HEK293T (cell line): ENCODE data around the gene SLC35E4.

Experiments used
- CTCF ChIA-PET: fragments of 350-600 bp; formaldehyde crosslinking; extraction: SDS; loops from one replicate; lab custom pipeline; 2021; ENCODE audit warnings: antibody characterized with exemption, inconsistent platforms; lab: Yijun Ruan, JAX
- POLR2A ChIA-PET: fragments of 350-600 bp; formaldehyde crosslinking; extraction: SDS; loops from one replicate; lab custom pipeline; 2020; ENCODE audit warnings: antibody characterized with exemption, inconsistent platforms; lab: Yijun Ruan, JAX
- DNase-seq: peaks from one replicate; pipeline ENCODE4 v3.0.0; 2012; ENCODE audit warnings: mixed read lengths; ENCODE audit errors: extremely low spot score
- ARNT ChIP-seq: fragments of 450-650 bp; IDR thresholded peaks from 2 replicates; pipeline ENCODE4 v1.6.1; 2017; ENCODE audit warnings: mild to moderate bottlenecking
- BHLHE40 ChIP-seq: fragments of 450-650 bp; IDR thresholded peaks from 2 replicates; pipeline ENCODE4 v1.6.1; 2016; ENCODE audit warnings: mild to moderate bottlenecking, moderate library complexity, borderline replicate concordance
- CTBP1 ChIP-seq: fragments of 450-650 bp; IDR thresholded peaks from 2 replicates; pipeline ENCODE4 v1.6.1; 2016; ENCODE audit warnings: borderline replicate concordance
- ELF4 ChIP-seq: fragments of 450-650 bp; IDR thresholded peaks from 2 replicates; pipeline ENCODE4 v1.6.1; 2017; ENCODE audit warnings: antibody characterized with exemption
- FOXA1 ChIP-seq: fragments of 450-650 bp; IDR thresholded peaks from 2 replicates; pipeline ENCODE4 v1.6.1; 2016; ENCODE audit warnings: mild to moderate bottlenecking
- FOXK2 ChIP-seq: fragments of 450-650 bp; IDR thresholded peaks from 2 replicates; pipeline ENCODE4 v1.6.1; 2016; ENCODE audit warnings: mild to moderate bottlenecking
- FOXM1 ChIP-seq: fragments of 450-650 bp; IDR thresholded peaks from 2 replicates; pipeline ENCODE4 v1.6.1; 2017; ENCODE audit warnings: mild to moderate bottlenecking, borderline replicate concordance
- HDGF ChIP-seq: fragments of 450-650 bp; IDR thresholded peaks from 2 replicates; pipeline ENCODE4 v1.6.1; 2017; ENCODE audit warnings: antibody characterized with exemption, borderline replicate concordance
- L3MBTL2 ChIP-seq: fragments of 450-650 bp; conservative IDR thresholded peaks from 2 replicates; pipeline ENCODE4 v1.6.1; 2016; ENCODE audit warnings: mild to moderate bottlenecking
- LEF1 ChIP-seq: fragments of 450-650 bp; IDR thresholded peaks from 2 replicates; pipeline ENCODE4 v1.6.1; 2017; ENCODE audit warnings: mild to moderate bottlenecking, borderline replicate concordance
- NFRKB ChIP-seq: fragments of 450-650 bp; IDR thresholded peaks from 2 replicates; pipeline ENCODE4 v1.6.1; 2016; ENCODE audit warnings: mild to moderate bottlenecking, moderate library complexity
- SP1 ChIP-seq: fragments of 450-650 bp; IDR thresholded peaks from 2 replicates; pipeline ENCODE4 v1.6.1; 2017
- SUZ12 ChIP-seq: fragments of 450-650 bp; IDR thresholded peaks from 2 replicates; pipeline ENCODE4 v1.6.1; 2016; ENCODE audit warnings: mild to moderate bottlenecking
- TARDBP ChIP-seq: fragments of 450-650 bp; IDR thresholded peaks from 2 replicates; pipeline ENCODE4 v1.6.1; 2016
- ZNF384 ChIP-seq: fragments of 450-650 bp; IDR thresholded peaks from 2 replicates; pipeline ENCODE4 v1.6.1; 2016
- TF ChIP-seq, protein P1 (sequence below): fragments of 450-650 bp; IDR thresholded peaks from 2 replicates; pipeline ENCODE4 v1.6.1; 2016

Gene SLC35E4

DNA sequence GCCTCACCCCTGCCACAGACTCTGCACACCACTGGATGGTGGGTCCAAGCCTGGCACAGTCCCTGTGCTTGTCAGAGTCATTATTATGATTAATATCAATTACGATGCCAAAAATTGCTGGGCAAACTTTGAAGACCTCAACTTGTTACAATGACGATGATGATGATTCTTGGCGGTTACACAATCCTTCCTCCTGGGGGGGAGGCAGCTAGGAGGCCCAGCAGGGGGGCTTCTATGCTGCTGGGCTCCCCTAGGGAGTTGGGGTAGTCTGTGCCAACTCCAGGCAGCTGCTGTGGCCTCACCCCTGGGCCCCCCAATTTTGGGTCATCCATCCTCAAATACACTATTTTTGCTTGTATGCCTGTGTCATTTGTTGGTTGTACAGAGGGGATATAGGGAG, 12.0 kb downstream of the SLC35E4 start:
- CTCF ChIA-PET, result no interaction called here
- no peak for TF ChIP-seq SUZ12
- no peak for TF ChIP-seq ELF4
- no peak for TF ChIP-seq CTBP1
- no peak for TF ChIP-seq FOXM1
- no peak for TF ChIP-seq L3MBTL2
- no peak for TF ChIP-seq FOXK2
- TF ChIP-seq ZNF384, result no peak
- TF ChIP-seq NFRKB, result no peak
- TF ChIP-seq SP1, result no peak
- no peak for TF ChIP-seq BHLHE40
- no peak for TF ChIP-seq LEF1
- TF ChIP-seq, protein P1, sequence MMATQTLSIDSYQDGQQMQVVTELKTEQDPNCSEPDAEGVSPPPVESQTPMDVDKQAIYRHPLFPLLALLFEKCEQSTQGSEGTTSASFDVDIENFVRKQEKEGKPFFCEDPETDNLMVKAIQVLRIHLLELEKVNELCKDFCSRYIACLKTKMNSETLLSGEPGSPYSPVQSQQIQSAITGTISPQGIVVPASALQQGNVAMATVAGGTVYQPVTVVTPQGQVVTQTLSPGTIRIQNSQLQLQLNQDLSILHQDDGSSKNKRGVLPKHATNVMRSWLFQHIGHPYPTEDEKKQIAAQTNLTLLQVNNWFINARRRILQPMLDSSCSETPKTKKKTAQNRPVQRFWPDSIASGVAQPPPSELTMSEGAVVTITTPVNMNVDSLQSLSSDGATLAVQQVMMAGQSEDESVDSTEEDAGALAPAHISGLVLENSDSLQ, result no peak
- TF ChIP-seq FOXA1, result no peak
- no peak for TF ChIP-seq ARNT
- no peak for TF ChIP-seq TARDBP
- no peak for TF ChIP-seq HDGF
- POLR2A ChIA-PET, result no interaction called here

DNA sequence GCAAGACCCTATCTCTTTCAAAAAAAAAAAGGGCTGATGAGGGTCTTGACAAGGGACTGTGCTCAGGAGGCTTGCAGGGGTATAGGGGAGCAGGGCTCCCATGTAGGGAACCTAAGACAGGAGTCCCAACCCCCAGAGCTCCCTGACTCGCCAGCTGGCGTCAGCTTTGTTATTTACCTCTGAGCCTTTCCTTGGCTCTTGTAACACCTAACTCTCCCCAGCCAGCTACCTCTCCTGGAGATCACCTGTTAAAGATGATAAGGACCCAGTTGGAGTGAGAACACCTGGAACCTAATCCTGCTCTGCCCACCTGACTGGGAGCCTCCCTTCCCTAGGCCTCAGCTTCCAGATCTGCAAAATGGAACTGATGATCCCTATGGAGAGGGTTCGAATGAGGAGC, 13.2 kb downstream of the SLC35E4 start:
- TF ChIP-seq BHLHE40 (no peak), NFRKB (no peak), CTBP1 (no peak), ELF4 (no peak), HDGF (no peak), ZNF384 (no peak), LEF1 (no peak), SUZ12 (no peak), L3MBTL2 (no peak), TARDBP (no peak), FOXM1 (no peak), FOXK2 (no peak), FOXA1 (no peak), SP1 (no peak)
- TF ChIP-seq, protein P1, result no peak
- POLR2A ChIA-PET, result no interaction called here
- CTCF ChIA-PET, result no interaction called here
- no peak for DNase-seq

More for the DNA sequence above, 12.0 kb downstream of the SLC35E4 start:
- DNase-seq, result no peak

DNA sequence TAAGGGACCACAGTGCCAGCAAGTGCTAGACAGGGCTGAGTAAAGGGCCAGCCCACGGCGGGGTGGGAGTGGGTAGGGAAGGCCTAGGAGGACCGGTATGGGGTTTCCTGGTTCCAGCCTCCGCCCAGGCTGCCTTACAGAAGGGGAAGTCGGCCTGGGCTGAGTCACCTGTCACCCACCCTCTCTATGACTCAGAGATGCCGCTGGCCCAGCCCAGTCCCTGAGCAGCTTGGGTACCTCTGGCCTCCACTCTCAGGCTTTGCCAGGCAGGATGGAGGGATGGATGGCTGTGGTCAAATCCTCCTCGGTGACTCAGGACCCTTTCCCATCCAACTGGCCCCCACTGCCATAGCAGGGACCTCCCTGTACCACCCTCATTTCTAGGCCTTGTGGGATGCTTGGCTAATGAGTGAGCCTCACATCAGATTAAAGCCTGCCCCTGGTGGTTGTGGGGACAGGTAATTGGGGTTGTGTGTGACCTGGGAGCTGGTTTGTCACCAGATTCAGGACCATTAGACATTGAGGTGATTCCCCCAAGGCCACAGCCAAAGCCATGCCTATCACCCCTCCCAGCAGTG, 13.9 kb downstream of the SLC35E4 start:
- no peak for DNase-seq
- CTCF ChIA-PET, result no interaction called here
- TF ChIP-seq, protein P1, result no peak
- TF ChIP-seq SP1, result no peak
- no peak for TF ChIP-seq FOXK2
- no peak for TF ChIP-seq L3MBTL2
- no peak for TF ChIP-seq NFRKB
- no peak for TF ChIP-seq ARNT
- no peak for TF ChIP-seq LEF1
- no peak for TF ChIP-seq TARDBP
- no peak for TF ChIP-seq FOXA1
- no peak for TF ChIP-seq SUZ12
- TF ChIP-seq HDGF, result no peak
- no peak for TF ChIP-seq ELF4
- no peak for TF ChIP-seq BHLHE40
- no peak for TF ChIP-seq CTBP1
- no peak for TF ChIP-seq ZNF384
- no peak for TF ChIP-seq FOXM1
- POLR2A ChIA-PET, result no interaction called here

DNA sequence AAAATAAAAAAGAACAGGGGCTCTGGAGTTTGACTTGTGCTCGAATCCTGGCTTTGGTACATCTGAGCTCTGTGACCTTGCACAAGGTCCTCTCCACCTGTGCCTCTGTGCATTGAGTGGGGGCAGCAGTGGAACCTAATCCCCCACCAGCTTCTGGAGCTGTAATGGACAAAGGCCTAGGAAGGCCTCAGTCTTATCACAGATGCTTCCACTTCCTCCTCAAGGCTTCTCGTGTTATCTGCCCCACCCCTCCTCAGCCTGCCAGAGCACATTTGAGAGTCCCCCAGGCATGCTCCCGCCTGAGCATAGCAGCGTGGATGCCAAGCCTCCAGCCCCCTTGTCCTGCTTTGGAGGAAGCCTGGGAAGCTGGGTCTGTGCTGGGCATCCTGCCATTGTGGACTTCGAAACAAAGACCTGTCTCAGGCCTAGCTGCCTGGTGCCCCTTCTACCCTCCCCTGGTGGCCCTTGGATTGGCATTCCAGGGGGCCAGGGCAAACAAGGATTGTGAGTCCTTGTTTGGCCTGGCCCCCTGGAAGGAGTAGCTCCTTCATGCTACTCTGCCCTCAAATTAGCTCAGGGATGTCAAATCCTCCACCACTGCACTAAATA, 15.0 kb downstream of the SLC35E4 start:
- no peak for TF ChIP-seq FOXM1
- no peak for TF ChIP-seq L3MBTL2
- no peak for TF ChIP-seq FOXK2
- TF ChIP-seq SUZ12, result no peak
- TF ChIP-seq ZNF384, result no peak
- no peak for TF ChIP-seq ELF4
- TF ChIP-seq, protein P1, result no peak
- no peak for TF ChIP-seq NFRKB
- no peak for TF ChIP-seq FOXA1
- no peak for DNase-seq
- ChIA-PET CTCF (no interaction called here), POLR2A (no interaction called here)

DNA sequence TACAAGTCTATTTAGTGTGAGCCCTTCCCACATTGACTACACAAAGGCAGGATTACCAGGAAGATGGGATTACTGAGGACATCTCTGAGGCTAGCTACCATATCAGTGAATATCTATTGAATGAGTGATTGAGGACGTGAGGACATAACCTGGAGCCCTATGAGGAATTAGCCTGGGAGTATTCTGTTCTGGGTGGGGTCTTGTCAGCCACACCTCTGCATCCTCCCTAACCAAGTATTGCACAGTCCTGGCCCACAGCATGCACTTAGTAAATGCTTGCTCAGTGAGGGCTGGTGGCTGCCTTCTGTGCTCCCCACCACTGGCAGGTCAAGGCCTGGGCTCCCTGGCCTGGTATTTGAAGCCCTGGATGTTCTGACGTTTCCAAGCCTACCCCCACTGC, 17.3 kb downstream of the SLC35E4 start:
- ChIA-PET CTCF (no interaction called here), POLR2A (no interaction called here)
- DNase-seq, result no peak
- TF ChIP-seq BHLHE40, result no peak
- no peak for TF ChIP-seq TARDBP
- no peak for TF ChIP-seq LEF1
- TF ChIP-seq ELF4, result no peak
- no peak for TF ChIP-seq FOXA1

DNA sequence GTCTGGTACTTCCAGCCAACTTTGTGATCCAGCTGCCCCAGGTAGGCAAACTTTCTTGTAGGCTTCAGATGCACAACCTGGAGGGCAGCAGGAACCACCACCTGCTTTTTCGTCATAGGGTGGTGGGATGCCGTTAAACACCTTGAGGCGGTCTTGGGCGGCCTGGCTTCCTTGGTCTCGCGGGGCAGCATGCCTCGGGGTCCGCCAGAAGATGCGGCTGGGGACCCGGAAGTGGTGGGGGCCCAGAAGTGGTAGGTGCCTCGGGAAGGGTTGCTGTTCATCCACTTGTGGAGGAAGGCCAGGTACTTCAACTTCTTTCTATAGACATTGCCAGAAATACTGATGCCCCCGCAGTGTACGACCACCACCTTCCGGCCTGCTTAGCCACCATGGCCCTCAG, 18.8 kb downstream of the SLC35E4 start:
- CTCF ChIA-PET, result no interaction called here
- DNase-seq, result no peak
- TF ChIP-seq ZNF384, result no peak
- TF ChIP-seq FOXM1, result no peak
- no peak for TF ChIP-seq NFRKB
- no peak for TF ChIP-seq ELF4
- TF ChIP-seq SP1, result no peak
- TF ChIP-seq TARDBP, result no peak
- no peak for TF ChIP-seq FOXA1
- no peak for TF ChIP-seq L3MBTL2
- TF ChIP-seq LEF1, result no peak
- TF ChIP-seq HDGF, result no peak
- no peak for TF ChIP-seq FOXK2
- TF ChIP-seq ARNT, result no peak
- no peak for TF ChIP-seq SUZ12
- no peak for TF ChIP-seq BHLHE40
- TF ChIP-seq, protein P1, result no peak
- no peak for TF ChIP-seq CTBP1
- POLR2A ChIA-PET, result no interaction called here
